ENCODE data around the gene PRKCH.
A peak's percentile ranks its signal among the peaks of the same experiment; 100 is the strongest.

Gene PRKCH

DNA sequence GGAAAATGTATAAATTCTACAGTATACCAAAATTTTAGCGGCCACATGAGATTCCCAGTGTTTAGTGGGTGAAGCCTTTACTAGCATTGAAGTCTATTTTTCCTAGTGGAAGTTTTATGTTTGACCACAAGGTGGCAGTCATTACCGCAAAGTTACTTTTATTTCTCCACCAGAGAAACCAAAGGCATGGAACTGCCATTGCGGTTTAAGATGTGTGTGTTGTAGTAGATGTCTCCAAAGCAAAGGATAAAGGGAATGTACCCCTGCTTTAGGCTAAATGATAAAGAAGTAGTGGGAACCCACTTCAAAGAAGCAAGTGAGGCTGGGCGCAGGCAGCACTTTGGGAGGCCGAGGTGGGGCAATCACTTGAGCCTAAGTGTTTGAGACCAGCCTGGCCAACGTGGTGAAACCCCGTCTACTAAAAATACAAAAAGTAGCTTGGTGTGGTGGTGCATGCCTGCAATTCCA lies 140.5 kb downstream of the PRKCH start:
- Histone ChIP-seq H3K4me1 (ENCODE audit: control insufficient read depth, insufficient read depth, low read length) (peaks cover 10% of the 10 kb centered on the region), H3K36me3 (ENCODE audit: control insufficient read depth in 2 of 2, insufficient read depth in 1 of 2, low read length in 2 of 2) (peaks cover 0 to 21% of the 10 kb centered on the region in 2 experiments; a peak in 1 of 3 replicates), H3K27ac (ENCODE audit: extremely low read depth, low read depth, low read length) (no peak overlapping the region), H3K9me3 (ENCODE audit: control insufficient read depth, insufficient read depth, low read depth, low read length) (no peaks in the 10 kb centered on the region), H3K4me3 (ENCODE audit: low read depth, low read length) (no peak overlapping the region)
- ChIA-PET POLR2A (no interaction called here), CTCF (interaction anchor here (0.7 to 3.5 kb wide), 16 partner anchors 8 to 471 kb away, joined by 3 to 67 read pairs (median 3); partner anchors contain the start of gene SNAPC1)
- TF ChIP-seq ZNF501 (tag by site-specific recombination; IDR thresholded peaks at IDR 0.05) = no peak
- TF ChIP-seq, protein P1, sequence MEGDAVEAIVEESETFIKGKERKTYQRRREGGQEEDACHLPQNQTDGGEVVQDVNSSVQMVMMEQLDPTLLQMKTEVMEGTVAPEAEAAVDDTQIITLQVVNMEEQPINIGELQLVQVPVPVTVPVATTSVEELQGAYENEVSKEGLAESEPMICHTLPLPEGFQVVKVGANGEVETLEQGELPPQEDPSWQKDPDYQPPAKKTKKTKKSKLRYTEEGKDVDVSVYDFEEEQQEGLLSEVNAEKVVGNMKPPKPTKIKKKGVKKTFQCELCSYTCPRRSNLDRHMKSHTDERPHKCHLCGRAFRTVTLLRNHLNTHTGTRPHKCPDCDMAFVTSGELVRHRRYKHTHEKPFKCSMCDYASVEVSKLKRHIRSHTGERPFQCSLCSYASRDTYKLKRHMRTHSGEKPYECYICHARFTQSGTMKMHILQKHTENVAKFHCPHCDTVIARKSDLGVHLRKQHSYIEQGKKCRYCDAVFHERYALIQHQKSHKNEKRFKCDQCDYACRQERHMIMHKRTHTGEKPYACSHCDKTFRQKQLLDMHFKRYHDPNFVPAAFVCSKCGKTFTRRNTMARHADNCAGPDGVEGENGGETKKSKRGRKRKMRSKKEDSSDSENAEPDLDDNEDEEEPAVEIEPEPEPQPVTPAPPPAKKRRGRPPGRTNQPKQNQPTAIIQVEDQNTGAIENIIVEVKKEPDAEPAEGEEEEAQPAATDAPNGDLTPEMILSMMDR (tag by site-specific recombination; IDR thresholded peaks at IDR 0.05) = peak; percentile 40
- peak; percentile 80 for TF ChIP-seq ZNF654 (tag by site-specific recombination; IDR thresholded peaks at IDR 0.05; ENCODE audit: low read depth)
- 0 out of 2 replicates have a peak, but pooled peaks have one; percentile 26 for TF ChIP-seq ZNF10 (tag by site-specific recombination; IDR thresholded peaks at IDR 0.05)
- TF ChIP-seq ZFP37 (tag by site-specific recombination; IDR thresholded peaks at IDR 0.05) = no peak

DNA sequence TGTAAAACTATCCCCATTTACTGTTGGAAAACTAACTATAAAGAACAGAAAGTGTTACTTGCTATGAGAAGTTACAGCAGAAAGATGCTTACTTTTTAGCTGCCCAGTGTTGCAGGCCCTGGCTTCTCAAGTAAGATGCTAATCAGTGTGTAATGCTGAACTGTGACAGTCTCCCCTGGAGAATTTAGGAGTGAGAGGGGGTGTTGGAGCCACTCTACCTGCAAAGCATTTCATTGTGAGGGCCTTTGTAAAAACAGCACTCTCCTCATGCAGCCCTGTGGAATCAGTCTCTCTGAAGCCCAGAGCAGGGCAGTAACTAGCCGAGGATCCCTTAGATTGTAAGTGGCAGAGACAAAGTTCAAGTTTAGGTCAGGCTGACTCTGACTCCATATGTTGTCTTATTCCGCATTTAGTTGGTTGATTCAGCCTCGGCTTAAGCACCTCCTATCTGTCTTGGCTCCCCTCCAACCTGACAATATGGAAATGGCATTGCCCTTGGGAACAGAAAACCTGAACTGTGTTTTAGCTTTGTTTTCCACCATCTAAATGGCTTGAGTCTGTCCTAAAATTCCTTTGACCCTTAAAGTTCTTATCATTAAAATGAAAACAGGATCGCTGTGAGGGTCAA lies 141.3 kb downstream of the PRKCH start:
- no peak overlapping the region for H3K4me3 ChIP-seq (ENCODE audit: low read depth, low read length)
- H3K4me1 ChIP-seq (ENCODE audit: control insufficient read depth, insufficient read depth, low read length) = peaks cover 10% of the 10 kb centered on the region
- no peak overlapping the region for H3K27ac ChIP-seq (ENCODE audit: extremely low read depth, low read depth, low read length)
- no peaks in the 10 kb centered on the region for H3K9me3 ChIP-seq (ENCODE audit: control insufficient read depth, insufficient read depth, low read depth, low read length)
- H3K36me3 ChIP-seq (ENCODE audit: control insufficient read depth in 2 of 2, insufficient read depth in 1 of 2, low read length in 2 of 2) = peaks cover 0 to 12% of the 10 kb centered on the region in 2 experiments; a peak in 1 of 3 replicates
- POLR2A ChIA-PET = no interaction called here
- CTCF ChIA-PET = interaction anchor here (0.7 to 3.5 kb wide), 13 partner anchors 8 to 470 kb away, joined by 3 to 67 read pairs (median 3); partner anchors contain the start of gene SNAPC1
- TF ChIP-seq ZBTB48 (tag by site-specific recombination; IDR thresholded peaks at IDR 0.05) = peak; percentile 93
- no peak for TF ChIP-seq ZNF423 (tag by site-specific recombination; IDR thresholded peaks at IDR 0.05)
- no peak for TF ChIP-seq ZNF585B (tag by site-specific recombination; IDR thresholded peaks at IDR 0.05)
- TF ChIP-seq ZNF350 (tag by site-specific recombination; IDR thresholded peaks at IDR 0.05) = no peak
- TF ChIP-seq, protein P2, sequence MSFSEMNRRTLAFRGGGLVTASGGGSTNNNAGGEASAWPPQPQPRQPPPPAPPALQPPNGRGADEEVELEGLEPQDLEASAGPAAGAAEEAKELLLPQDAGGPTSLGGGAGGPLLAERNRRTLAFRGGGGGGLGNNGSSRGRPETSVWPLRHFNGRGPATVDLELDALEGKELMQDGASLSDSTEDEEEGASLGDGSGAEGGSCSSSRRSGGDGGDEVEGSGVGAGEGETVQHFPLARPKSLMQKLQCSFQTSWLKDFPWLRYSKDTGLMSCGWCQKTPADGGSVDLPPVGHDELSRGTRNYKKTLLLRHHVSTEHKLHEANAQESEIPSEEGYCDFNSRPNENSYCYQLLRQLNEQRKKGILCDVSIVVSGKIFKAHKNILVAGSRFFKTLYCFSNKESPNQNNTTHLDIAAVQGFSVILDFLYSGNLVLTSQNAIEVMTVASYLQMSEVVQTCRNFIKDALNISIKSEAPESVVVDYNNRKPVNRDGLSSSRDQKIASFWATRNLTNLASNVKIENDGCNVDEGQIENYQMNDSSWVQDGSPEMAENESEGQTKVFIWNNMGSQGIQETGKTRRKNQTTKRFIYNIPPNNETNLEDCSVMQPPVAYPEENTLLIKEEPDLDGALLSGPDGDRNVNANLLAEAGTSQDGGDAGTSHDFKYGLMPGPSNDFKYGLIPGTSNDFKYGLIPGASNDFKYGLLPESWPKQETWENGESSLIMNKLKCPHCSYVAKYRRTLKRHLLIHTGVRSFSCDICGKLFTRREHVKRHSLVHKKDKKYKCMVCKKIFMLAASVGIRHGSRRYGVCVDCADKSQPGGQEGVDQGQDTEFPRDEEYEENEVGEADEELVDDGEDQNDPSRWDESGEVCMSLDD (tag by site-specific recombination; IDR thresholded peaks at IDR 0.05) = no peak
- TF ChIP-seq GFI1B (tag by site-specific recombination; IDR thresholded peaks at IDR 0.05) = no peak
- TF ChIP-seq, protein P3, sequence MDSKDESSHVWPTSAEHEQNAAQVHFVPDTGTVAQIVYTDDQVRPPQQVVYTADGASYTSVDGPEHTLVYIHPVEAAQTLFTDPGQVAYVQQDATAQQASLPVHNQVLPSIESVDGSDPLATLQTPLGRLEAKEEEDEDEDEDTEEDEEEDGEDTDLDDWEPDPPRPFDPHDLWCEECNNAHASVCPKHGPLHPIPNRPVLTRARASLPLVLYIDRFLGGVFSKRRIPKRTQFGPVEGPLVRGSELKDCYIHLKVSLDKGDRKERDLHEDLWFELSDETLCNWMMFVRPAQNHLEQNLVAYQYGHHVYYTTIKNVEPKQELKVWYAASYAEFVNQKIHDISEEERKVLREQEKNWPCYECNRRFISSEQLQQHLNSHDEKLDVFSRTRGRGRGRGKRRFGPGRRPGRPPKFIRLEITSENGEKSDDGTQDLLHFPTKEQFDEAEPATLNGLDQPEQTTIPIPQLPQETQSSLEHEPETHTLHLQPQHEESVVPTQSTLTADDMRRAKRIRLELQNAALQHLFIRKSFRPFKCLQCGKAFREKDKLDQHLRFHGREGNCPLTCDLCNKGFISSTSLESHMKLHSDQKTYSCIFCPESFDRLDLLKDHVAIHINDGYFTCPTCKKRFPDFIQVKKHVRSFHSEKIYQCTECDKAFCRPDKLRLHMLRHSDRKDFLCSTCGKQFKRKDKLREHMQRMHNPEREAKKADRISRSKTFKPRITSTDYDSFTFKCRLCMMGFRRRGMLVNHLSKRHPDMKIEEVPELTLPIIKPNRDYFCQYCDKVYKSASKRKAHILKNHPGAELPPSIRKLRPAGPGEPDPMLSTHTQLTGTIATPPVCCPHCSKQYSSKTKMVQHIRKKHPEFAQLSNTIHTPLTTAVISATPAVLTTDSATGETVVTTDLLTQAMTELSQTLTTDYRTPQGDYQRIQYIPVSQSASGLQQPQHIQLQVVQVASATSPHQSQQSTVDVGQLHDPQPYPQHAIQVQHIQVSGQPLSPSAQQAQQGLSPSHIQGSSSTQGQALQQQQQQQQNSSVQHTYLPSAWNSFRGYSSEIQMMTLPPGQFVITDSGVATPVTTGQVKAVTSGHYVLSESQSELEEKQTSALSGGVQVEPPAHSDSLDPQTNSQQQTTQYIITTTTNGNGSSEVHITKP (tag by site-specific recombination; IDR thresholded peaks at IDR 0.05) = peak; percentile 59
- TF ChIP-seq ZNF600 (tag by site-specific recombination; IDR thresholded peaks at IDR 0.05) = 0 out of 2 replicates have a peak, but pooled peaks have one; percentile 31
- no peak for TF ChIP-seq SCRT2 (tag by site-specific recombination; IDR thresholded peaks at IDR 0.05)
- no peak for TF ChIP-seq ZNF621 (tag by site-specific recombination; IDR thresholded peaks at IDR 0.05)
- no peak for TF ChIP-seq ZBTB17 (tag by site-specific recombination; IDR thresholded peaks at IDR 0.05)
- TF ChIP-seq, protein P4, sequence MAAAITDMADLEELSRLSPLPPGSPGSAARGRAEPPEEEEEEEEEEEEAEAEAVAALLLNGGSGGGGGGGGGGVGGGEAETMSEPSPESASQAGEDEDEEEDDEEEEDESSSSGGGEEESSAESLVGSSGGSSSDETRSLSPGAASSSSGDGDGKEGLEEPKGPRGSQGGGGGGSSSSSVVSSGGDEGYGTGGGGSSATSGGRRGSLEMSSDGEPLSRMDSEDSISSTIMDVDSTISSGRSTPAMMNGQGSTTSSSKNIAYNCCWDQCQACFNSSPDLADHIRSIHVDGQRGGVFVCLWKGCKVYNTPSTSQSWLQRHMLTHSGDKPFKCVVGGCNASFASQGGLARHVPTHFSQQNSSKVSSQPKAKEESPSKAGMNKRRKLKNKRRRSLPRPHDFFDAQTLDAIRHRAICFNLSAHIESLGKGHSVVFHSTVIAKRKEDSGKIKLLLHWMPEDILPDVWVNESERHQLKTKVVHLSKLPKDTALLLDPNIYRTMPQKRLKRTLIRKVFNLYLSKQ (tag by site-specific recombination; IDR thresholded peaks at IDR 0.05; ENCODE audit: borderline replicate concordance) = no peak
- no peak for TF ChIP-seq SP2 (tag by site-specific recombination; IDR thresholded peaks at IDR 0.05)
- no peak for TF ChIP-seq SALL2 (tag by site-specific recombination; IDR thresholded peaks at IDR 0.05; ENCODE audit: borderline replicate concordance)
- no peak for TF ChIP-seq KLF9 (tag by site-specific recombination; IDR thresholded peaks at IDR 0.05; ENCODE audit: low read depth)
- no peak for TF ChIP-seq ZNF830 (tag by site-specific recombination; IDR thresholded peaks at IDR 0.05; ENCODE audit: low read depth)
- TF ChIP-seq, protein P5, sequence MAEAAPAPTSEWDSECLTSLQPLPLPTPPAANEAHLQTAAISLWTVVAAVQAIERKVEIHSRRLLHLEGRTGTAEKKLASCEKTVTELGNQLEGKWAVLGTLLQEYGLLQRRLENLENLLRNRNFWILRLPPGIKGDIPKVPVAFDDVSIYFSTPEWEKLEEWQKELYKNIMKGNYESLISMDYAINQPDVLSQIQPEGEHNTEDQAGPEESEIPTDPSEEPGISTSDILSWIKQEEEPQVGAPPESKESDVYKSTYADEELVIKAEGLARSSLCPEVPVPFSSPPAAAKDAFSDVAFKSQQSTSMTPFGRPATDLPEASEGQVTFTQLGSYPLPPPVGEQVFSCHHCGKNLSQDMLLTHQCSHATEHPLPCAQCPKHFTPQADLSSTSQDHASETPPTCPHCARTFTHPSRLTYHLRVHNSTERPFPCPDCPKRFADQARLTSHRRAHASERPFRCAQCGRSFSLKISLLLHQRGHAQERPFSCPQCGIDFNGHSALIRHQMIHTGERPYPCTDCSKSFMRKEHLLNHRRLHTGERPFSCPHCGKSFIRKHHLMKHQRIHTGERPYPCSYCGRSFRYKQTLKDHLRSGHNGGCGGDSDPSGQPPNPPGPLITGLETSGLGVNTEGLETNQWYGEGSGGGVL (tag by site-specific recombination; IDR thresholded peaks at IDR 0.05) = no peak
- TF ChIP-seq ZEB2 (tag by site-specific recombination; IDR thresholded peaks at IDR 0.05) = no peak
